H9 (cell line): Measurements from ENCODE around the gene CLEC17A. TPM values are rescaled to one million over a fixed set of nuclear protein-coding genes. Genes with fewer than 3 reads are reported as not detected.
A peak's percentile ranks its signal among the peaks of the same experiment; 100 is the strongest.
"Not testable (repeated sequence)": the region's sequence is repeated elsewhere in the genome, so short reads cannot be mapped to it uniquely, and the experiment has no call there.

Source experiments
- DNase-seq: peaks from one replicate; pipeline ENCODE4 v3.0.0-alpha.2; 2017
- H2AFZ ChIP-seq: one replicate; pipeline ENCODE4 v1.6.1; 2013; ENCODE audit warnings: mild to moderate bottlenecking, low read length, control low read depth, moderate library complexity
- H2AK5ac ChIP-seq: 2 replicates; pipeline ENCODE4 v1.6.1; 2013; ENCODE audit warnings: low read length, control low read depth, mixed read lengths; ENCODE audit not compliant: insufficient read length
- H2BK120ac ChIP-seq: one replicate; pipeline ENCODE4 v1.6.1; 2013; ENCODE audit warnings: low read depth, mild to moderate bottlenecking, low read length, control low read depth, inconsistent platforms; ENCODE audit not compliant: poor library complexity, severe bottlenecking
- H2BK12ac ChIP-seq: 2 replicates; pipeline ENCODE4 v1.6.1; 2013; ENCODE audit warnings: low read length, control low read depth, mixed read lengths, low read depth; ENCODE audit not compliant: insufficient read length
- H2BK15ac ChIP-seq: 2 replicates; pipeline ENCODE4 v1.6.1; 2013; ENCODE audit warnings: low read depth, low read length, control low read depth
- H2BK20ac ChIP-seq: one replicate; pipeline ENCODE4 v1.6.1; 2013; ENCODE audit warnings: low read depth, mild to moderate bottlenecking, low read length, control low read depth, inconsistent platforms; ENCODE audit not compliant: poor library complexity, severe bottlenecking
- H2BK5ac ChIP-seq: 2 replicates; pipeline ENCODE4 v1.6.1; 2013; ENCODE audit warnings: low read length, control low read depth, mixed read lengths; ENCODE audit not compliant: insufficient read length
- H3K14ac ChIP-seq: 2 replicates; pipeline ENCODE4 v1.6.1; 2013; ENCODE audit warnings: low read length, control low read depth; ENCODE audit not compliant: insufficient read depth
- H3K18ac ChIP-seq: 2 replicates; pipeline ENCODE4 v1.6.1; 2013; ENCODE audit warnings: low read depth, mild to moderate bottlenecking, mixed read lengths, low read length, control low read depth; ENCODE audit not compliant: insufficient read length
- H3K23ac ChIP-seq: 2 replicates; pipeline ENCODE4 v1.6.1; 2013; ENCODE audit warnings: low read length, control low read depth, mixed read lengths, low read depth; ENCODE audit not compliant: insufficient read length
- H3K23me2 ChIP-seq: 2 replicates; pipeline ENCODE4 v1.6.1; 2013; ENCODE audit warnings: low read depth, mild to moderate bottlenecking, mixed read lengths, low read length, control low read depth; ENCODE audit not compliant: insufficient read length, poor library complexity, severe bottlenecking
- H3K27ac ChIP-seq: 2 replicates; pipeline ENCODE4 v1.5.1; 2013; ENCODE audit warnings: low read length, control low read depth, mixed read lengths, low read depth; ENCODE audit not compliant: insufficient read length
- H3K27me3 ChIP-seq: 2 replicates; pipeline ENCODE4 v1.6.1; 2013; ENCODE audit warnings: low read length, control low read depth, inconsistent platforms; ENCODE audit not compliant: insufficient read depth
- H3K4ac ChIP-seq: 2 replicates; pipeline ENCODE4 v1.6.1; 2013; ENCODE audit warnings: low read depth, mild to moderate bottlenecking, control low read depth, inconsistent platforms, low read length, moderate library complexity
- H3K4me1 ChIP-seq: 2 replicates; pipeline ENCODE4 v1.6.1; 2013; ENCODE audit warnings: low read length, control low read depth, inconsistent platforms; ENCODE audit not compliant: insufficient read depth
- H3K4me2 ChIP-seq: 2 replicates; pipeline ENCODE4 v1.6.1; 2013; ENCODE audit warnings: low read length, control low read depth, mixed read lengths; ENCODE audit not compliant: insufficient read length, insufficient read depth
- H3K56ac ChIP-seq: 2 replicates; pipeline ENCODE4 v1.6.1; 2013; ENCODE audit warnings: low read depth, mild to moderate bottlenecking, mixed read lengths, low read length, control low read depth; ENCODE audit not compliant: insufficient read length
- H3K79me1 ChIP-seq: 2 replicates; pipeline ENCODE4 v1.6.1; 2013; ENCODE audit warnings: low read depth, mild to moderate bottlenecking, moderate library complexity, low read length, control low read depth, inconsistent platforms; ENCODE audit not compliant: insufficient read depth, poor library complexity, severe bottlenecking
- H3K79me2 ChIP-seq: 2 replicates; pipeline ENCODE4 v1.6.1; 2013; ENCODE audit warnings: low read length, control low read depth, inconsistent platforms; ENCODE audit not compliant: insufficient read depth
- H3K9ac ChIP-seq: 2 replicates; pipeline ENCODE4 v1.6.1; 2013; ENCODE audit warnings: low read length, control low read depth, mixed read lengths; ENCODE audit not compliant: insufficient read length; ENCODE audit errors: extremely low read depth
- H3K9me3 ChIP-seq: one replicate; pipeline ENCODE4 v1.6.1; 2013; ENCODE audit warnings: low read depth, low read length, inconsistent platforms; ENCODE audit not compliant: control insufficient read depth
- H3T11ph ChIP-seq: one replicate; pipeline ENCODE4 v1.6.1; 2013; ENCODE audit warnings: mild to moderate bottlenecking, low read length, control low read depth, inconsistent platforms
- H4K20me1 ChIP-seq: one replicate; pipeline ENCODE4 v1.6.1; 2013; ENCODE audit not compliant: control insufficient read depth, insufficient read length, insufficient read depth
- H4K5ac ChIP-seq: 2 replicates; pipeline ENCODE4 v1.6.1; 2013; ENCODE audit warnings: low read depth, mild to moderate bottlenecking, mixed read lengths, low read length, control low read depth; ENCODE audit not compliant: insufficient read length
- H4K8ac ChIP-seq: replicated peaks from 2 replicates; pipeline ENCODE4 v1.6.1; 2013; ENCODE audit warnings: low read length, control low read depth, mixed read lengths, low read depth; ENCODE audit not compliant: insufficient read length
- H4K91ac ChIP-seq: 2 replicates; pipeline ENCODE4 v1.6.1; 2013; ENCODE audit warnings: low read depth, mild to moderate bottlenecking, moderate library complexity, mixed read lengths, low read length, control low read depth; ENCODE audit not compliant: insufficient read length
- H3K27ac Mint-ChIP-seq, 3 experiments: 2 replicates in 2 of 3; 3 replicates in 1 of 3; pipeline ENCODE4 v1.8.0; 2020 to 2021; ENCODE audit warnings: mixed read lengths in 3 of 3, mild to moderate bottlenecking in 1 of 3, moderate library complexity in 1 of 3
- H3K27me3 Mint-ChIP-seq: 2 replicates; pipeline ENCODE4 v1.8.0; 2021; ENCODE audit warnings: low read depth, mild to moderate bottlenecking, moderate library complexity, mixed read lengths
- H3K36me3 Mint-ChIP-seq, 3 experiments: 2 replicates in 2 of 3; 3 replicates in 1 of 3; pipeline ENCODE4 v1.8.0; 2020 to 2021; ENCODE audit warnings: low read depth in 3 of 3, mixed read lengths in 3 of 3; ENCODE audit not compliant: insufficient read depth in 1 of 3
- H3K4me1 Mint-ChIP-seq, 2 experiments: 2 replicates each; pipeline ENCODE4 v1.8.0; 2020; ENCODE audit warnings: mixed read lengths in 2 of 2
- H3K4me3 Mint-ChIP-seq, 2 experiments: 2 replicates in 1 of 2; 3 replicates in 1 of 2; pipeline ENCODE4 v1.8.0; 2020 to 2021; ENCODE audit warnings: mild to moderate bottlenecking in 2 of 2, mixed read lengths in 2 of 2, moderate library complexity in 1 of 2
- H3K9me3 Mint-ChIP-seq, 2 experiments: 2 replicates in 1 of 2; 3 replicates in 1 of 2; pipeline ENCODE4 v1.8.0; 2020; ENCODE audit warnings: mild to moderate bottlenecking in 2 of 2, mixed read lengths in 2 of 2, moderate library complexity in 1 of 2
- WGBS: extraction: QIAGEN DNeasy Blood & Tissue Kit; methylation state at CpG from one replicate; pipeline ENCODE4 v1.1.7; 2013; ENCODE audit warnings: missing lambda C conversion rate, low lambda C conversion rate, mixed read lengths; ENCODE audit not compliant: insufficient read length; ENCODE audit errors: extremely low coverage; 5-methylcytosine and 5-hydroxymethylcytosine counted together
- total RNA-seq: library from RNA; stranded (reverse); gene quantifications from 2 replicates; pipeline ENCODE4 v1.2.1, GENCODE V29; 2021
- TF ChIP-seq, protein P1 (sequence below): fragments of 200-600 bp; sonication (generic); conservative IDR thresholded peaks from 3 replicates; pipeline ENCODE4 v1.8.0; 2021; ENCODE audit warnings: antibody characterized with exemption, mild to moderate bottlenecking

Gene CLEC17A
- total RNA-seq, 1 experiment from 2014 or later, result not detected

DNA sequence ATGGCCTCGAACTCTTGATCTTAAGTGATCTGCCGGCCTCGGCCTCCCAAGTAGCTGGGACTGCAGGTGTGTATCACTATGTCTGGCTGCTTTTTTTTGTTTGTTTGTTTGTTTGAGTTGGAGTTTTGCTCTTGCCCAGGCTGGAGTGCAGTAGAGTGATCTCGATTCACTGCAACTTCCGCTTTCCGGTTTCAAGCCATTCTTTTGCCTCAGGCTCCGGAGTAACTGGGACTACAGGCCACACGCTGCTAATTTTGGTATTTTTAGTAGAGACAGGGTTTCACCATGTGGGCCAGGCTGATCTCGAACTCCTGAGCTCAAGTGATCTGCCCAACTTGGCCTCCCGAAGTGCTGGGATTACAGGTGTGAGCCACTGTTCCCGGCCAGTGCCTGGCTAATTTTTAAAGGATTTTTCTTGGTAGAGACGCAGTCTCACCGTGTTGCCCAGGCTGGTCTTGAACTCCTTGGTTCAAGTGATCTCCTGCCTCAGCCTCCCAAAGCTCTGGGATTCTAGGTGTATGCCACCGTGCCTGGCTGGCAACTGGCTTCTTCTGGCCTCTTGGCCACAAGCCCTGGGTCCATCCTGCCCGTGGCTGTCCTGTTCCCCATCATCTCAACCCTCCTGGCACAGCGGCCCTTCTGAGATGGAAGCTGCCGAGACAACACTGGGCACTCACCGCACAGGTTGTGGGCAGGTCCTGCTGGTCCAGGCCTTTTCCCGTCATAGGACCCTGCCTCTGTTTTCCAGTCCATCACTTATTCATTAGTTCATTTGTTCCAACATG is 42.0 kb upstream of the CLEC17A start:
- H3K56ac ChIP-seq, result no peak overlapping the region
- no peaks in the 10 kb centered on the region for H4K20me1 ChIP-seq
- Mint-ChIP-seq H3K27me3 (no peaks in the 10 kb centered on the region), H3K36me3 (peaks cover 0 to 7% (median 5%) of the 10 kb centered on the region in 3 experiments; a peak in 2 of 7 replicates), H3K4me1 (peaks cover 9 to 14% of the 10 kb centered on the region in 2 experiments), H3K9me3 (no peaks in the 10 kb centered on the region; a peak in 1 of 5 replicates), H3K4me3 (no peak overlapping the region), H3K27ac (peak overlapping the region; percentile 41 to 85 (median 53); a peak in 4 of 7 replicates)
- H3T11ph ChIP-seq, result no peak overlapping the region
- no peak overlapping the region for H2AK5ac ChIP-seq
- no peak overlapping the region for H2BK120ac ChIP-seq
- no peaks in the 10 kb centered on the region; the same call in 1 of the 2 replicates for H3K4me1 ChIP-seq
- no peak for DNase-seq
- H4K5ac ChIP-seq, result no peak overlapping the region
- no peak overlapping the region for H4K8ac ChIP-seq
- no peak overlapping the region for H2AFZ ChIP-seq
- H3K27me3 ChIP-seq, result no peaks in the 10 kb centered on the region
- H2BK20ac ChIP-seq, result no peak overlapping the region
- H3K79me2 ChIP-seq, result peaks cover 5% of the 10 kb centered on the region; the same call in 1 of the 2 replicates
- H3K23me2 ChIP-seq, result peaks cover 3% of the 10 kb centered on the region
- H3K9me3 ChIP-seq, result no peaks in the 10 kb centered on the region
- H3K4me2 ChIP-seq, result no peak overlapping the region
- H2BK15ac ChIP-seq, result no peak overlapping the region
- H3K18ac ChIP-seq, result no peak overlapping the region
- no peak overlapping the region for H4K91ac ChIP-seq
- no peak overlapping the region for H3K23ac ChIP-seq
- no peak overlapping the region for H3K9ac ChIP-seq
- no peaks in the 10 kb centered on the region for H3K79me1 ChIP-seq
- WGBS, result no CpG with 5 or more reads among the region's 19 CpGs
- no peak overlapping the region for H2BK5ac ChIP-seq
- no peak overlapping the region for H2BK12ac ChIP-seq
- no peak overlapping the region for H3K4ac ChIP-seq
- H3K14ac ChIP-seq, result no peak overlapping the region
- TF ChIP-seq, protein P1, sequence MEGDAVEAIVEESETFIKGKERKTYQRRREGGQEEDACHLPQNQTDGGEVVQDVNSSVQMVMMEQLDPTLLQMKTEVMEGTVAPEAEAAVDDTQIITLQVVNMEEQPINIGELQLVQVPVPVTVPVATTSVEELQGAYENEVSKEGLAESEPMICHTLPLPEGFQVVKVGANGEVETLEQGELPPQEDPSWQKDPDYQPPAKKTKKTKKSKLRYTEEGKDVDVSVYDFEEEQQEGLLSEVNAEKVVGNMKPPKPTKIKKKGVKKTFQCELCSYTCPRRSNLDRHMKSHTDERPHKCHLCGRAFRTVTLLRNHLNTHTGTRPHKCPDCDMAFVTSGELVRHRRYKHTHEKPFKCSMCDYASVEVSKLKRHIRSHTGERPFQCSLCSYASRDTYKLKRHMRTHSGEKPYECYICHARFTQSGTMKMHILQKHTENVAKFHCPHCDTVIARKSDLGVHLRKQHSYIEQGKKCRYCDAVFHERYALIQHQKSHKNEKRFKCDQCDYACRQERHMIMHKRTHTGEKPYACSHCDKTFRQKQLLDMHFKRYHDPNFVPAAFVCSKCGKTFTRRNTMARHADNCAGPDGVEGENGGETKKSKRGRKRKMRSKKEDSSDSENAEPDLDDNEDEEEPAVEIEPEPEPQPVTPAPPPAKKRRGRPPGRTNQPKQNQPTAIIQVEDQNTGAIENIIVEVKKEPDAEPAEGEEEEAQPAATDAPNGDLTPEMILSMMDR, result no peak
- H3K27ac ChIP-seq, result no peak overlapping the region

DNA sequence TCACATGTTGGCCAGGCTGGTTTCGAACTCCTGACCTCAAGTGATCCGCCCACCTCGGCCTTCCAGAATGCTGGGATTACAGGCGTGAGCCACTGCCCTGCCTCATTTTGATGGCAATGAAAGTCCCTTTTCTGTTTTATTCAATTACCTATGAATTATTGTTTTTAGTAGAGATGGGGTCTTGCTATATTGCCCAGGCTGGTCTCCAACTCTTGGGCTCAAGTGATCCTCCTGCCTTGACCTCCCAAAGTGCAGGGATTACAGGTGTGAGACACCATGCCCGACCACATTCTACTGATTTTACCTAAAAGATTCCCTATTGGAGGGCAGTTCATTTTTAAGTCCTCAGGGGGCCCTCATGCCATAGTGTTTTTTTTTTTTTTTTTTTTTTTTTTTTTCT is 40.9 kb upstream of the CLEC17A start:
- not testable (repeated sequence) for H3K27ac Mint-ChIP-seq, H3K4me3 Mint-ChIP-seq, H3K79me2 ChIP-seq

More for the DNA sequence above, 40.9 kb upstream of the CLEC17A start:
- H3K9me3 Mint-ChIP-seq, H3T11ph ChIP-seq, H3K18ac ChIP-seq, DNase-seq, H3K23me2 ChIP-seq, H3K4me1 ChIP-seq, H4K91ac ChIP-seq, H3K27me3 Mint-ChIP-seq, H3K14ac ChIP-seq, H2BK120ac ChIP-seq, H2AFZ ChIP-seq, H3K27ac ChIP-seq, H3K36me3 Mint-ChIP-seq, H2BK12ac ChIP-seq, H2BK20ac ChIP-seq, H3K56ac ChIP-seq, H3K4ac ChIP-seq, H3K9me3 ChIP-seq, H2BK15ac ChIP-seq, H4K5ac ChIP-seq, H3K23ac ChIP-seq, H3K9ac ChIP-seq, H2AK5ac ChIP-seq, H3K79me1 ChIP-seq, H3K27me3 ChIP-seq, H4K8ac ChIP-seq, H2BK5ac ChIP-seq, H4K20me1 ChIP-seq, H3K4me2 ChIP-seq: not testable (repeated sequence)
- H3K4me1 Mint-ChIP-seq, result peaks cover 7 to 11% of the 10 kb centered on the region in 2 experiments
- whole genome bisulfite sequencing, result no CpG with 5 or more reads among the region's 5 CpGs
